Astrocyte of the cerebellum (primary cell): ENCODE measurements around the gene ARHGAP9.

Source experiments
- DNase-seq: peaks from one replicate; pipeline ENCODE4 v3.0.0-alpha.2; 2011; ENCODE audit warnings: low read depth
- H3K4me3 ChIP-seq: 2 replicates; pipeline ENCODE4 v1.5.1; 2011; ENCODE audit warnings: mild to moderate bottlenecking, low read depth, low read length, moderate library complexity
- CTCF ChIP-seq: IDR thresholded peaks from 2 replicates; pipeline ENCODE4 v1.5.1; 2012; ENCODE audit warnings: low read length, low read depth, moderate library complexity, mild to moderate bottlenecking; ENCODE audit errors: missing control alignments
- in situ Hi-C: cut with HindIII; loops from 2 replicates; pipeline ENCODE4 v1.10.0; 2017; ENCODE audit warnings: low sequenced_read_pairs

Gene ARHGAP9

GRCh38 chr12:57524814-57525614 lies 45.3 kb upstream of the ARHGAP9 start:
- TF ChIP-seq CTCF, result no peak
- no peak overlapping the region for H3K4me3 ChIP-seq
- no peak for DNase-seq
- in situ Hi-C loops, result no loop called here

- no peak for DNase-seq
- peak overlapping the region; percentile 81 for H3K4me3 ChIP-seq
- no peak for TF ChIP-seq CTCF
- in situ Hi-C loops, result no loop called here
Measured at GRCh38 chr12:57523706-57524614, 44.3 kb upstream of the ARHGAP9 start.

GRCh38 chr12:57522887-57523705 lies 43.4 kb upstream of the ARHGAP9 start:
- TF ChIP-seq CTCF, result no peak
- DNase-seq, result no peak

GRCh38 chr12:57522011-57522886 lies 42.6 kb upstream of the ARHGAP9 start, which contains the start of gene MBD6:
TSS of gene MBD6 (plus strand) at chr12:57522824. CDS start at chr12:57524304, 1,480 bp downstream.
- TF ChIP-seq CTCF, result no peak
- peak; percentile 55 for DNase-seq
- H3K4me3 ChIP-seq, result peak within 1 kb of the TSS; percentile 81
- in situ Hi-C loops, result no loop called here

More at GRCh38 chr12:57522887-57523705, 43.4 kb upstream of the ARHGAP9 start:
- in situ Hi-C loops, result no loop called here
- peak overlapping the region; percentile 81 for H3K4me3 ChIP-seq

GRCh38 chr12:57521525-57522010 lies 41.9 kb upstream of the ARHGAP9 start:
- no peak for DNase-seq
- peak overlapping the region; percentile 81 for H3K4me3 ChIP-seq
- peak; percentile 20 for TF ChIP-seq CTCF
- in situ Hi-C loops, result no loop called here
